H1 (cell line): Measurements from ENCODE around the gene XIAP. TPM values are rescaled to one million over a fixed set of nuclear protein-coding genes. Genes with fewer than 3 reads are reported as not detected.

ENCODE experiments used
- SIX5 ChIP-seq: IDR thresholded peaks from 2 replicates; pipeline ENCODE4 v1.6.1; 2011; ENCODE audit warnings: mild to moderate bottlenecking, low read depth, low read length
- ZNF274 ChIP-seq: IDR thresholded peaks from 2 replicates; pipeline ENCODE4 v1.7.0; 2012; ENCODE audit warnings: low read length, borderline replicate concordance; ENCODE audit errors: extremely low read depth
- polyA plus RNA-seq, 7 experiments: library from polyadenylated mRNA; depleted of rRNA in 3 of 7; stranded (reverse) in 5 of 7; unstranded in 2 of 7; fragments of >200 nt in 5 of 7; fragments of 200-250 nt in 2 of 7; gene quantifications; 1 replicate in 5 of 7; 2 replicates in 1 of 7; 4 replicates in 1 of 7; pipeline versions ENCODE4 v1.2.1 to v1.2.3, GENCODE V29; 2011 to 2013; ENCODE audit warnings: missing spikeins in 2 of 7, mixed read lengths in 2 of 7
- total RNA-seq: library from RNA; stranded (reverse); fragmentation: NEBNext Ultra II Directional; extraction: Animal tissue kit (Norgen Biotek cat#: 25700); gene quantifications from 2 replicates; pipeline ENCODE4 v1.2.1, GENCODE V29; 2021
- TF ChIP-seq, protein P1 (sequence below), 3 experiments: IDR thresholded peaks; 1 replicate in 2 of 3; 2 replicates in 1 of 3; pipeline versions ENCODE4 v1.5.1 to v1.6.1; 2011; ENCODE audit warnings: low read length in 3 of 3, mild to moderate bottlenecking in 3 of 3, inconsistent platforms in 2 of 3, low read depth in 1 of 3, moderate library complexity in 1 of 3; ENCODE audit not compliant: insufficient read depth in 1 of 3; ENCODE audit errors: control extremely low read depth in 1 of 3

The XIAP gene
- total and polyA plus RNA-seq, 2 of the 8 experiments (the other 6 are each of a cell fraction or from before 2014, with no cell fraction given), result 5.9 to 44.7 TPM

DNA sequence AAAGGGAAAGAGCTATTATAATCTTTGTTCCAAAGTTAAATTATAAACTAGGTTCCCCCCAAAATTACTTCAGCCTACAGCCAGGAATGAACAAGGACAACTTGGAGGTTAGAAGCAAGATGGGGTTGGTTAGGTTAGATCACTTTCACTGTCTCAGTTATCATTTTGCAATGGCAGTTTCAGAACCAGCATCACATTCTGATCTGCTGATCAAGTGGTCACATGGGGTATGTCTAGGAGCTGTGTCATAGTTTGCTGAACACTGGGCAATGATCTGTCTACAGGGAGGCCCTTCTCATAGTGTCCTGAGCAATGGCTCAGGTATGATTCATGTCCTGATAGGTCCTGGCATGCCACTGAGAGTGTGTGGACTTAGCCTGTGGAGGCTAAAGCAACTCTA is 41.6 kb upstream of the XIAP start (continued):
- TF ChIP-seq ZNF274, result no peak
- TF ChIP-seq SIX5, result no peak
- TF ChIP-seq, protein P1, sequence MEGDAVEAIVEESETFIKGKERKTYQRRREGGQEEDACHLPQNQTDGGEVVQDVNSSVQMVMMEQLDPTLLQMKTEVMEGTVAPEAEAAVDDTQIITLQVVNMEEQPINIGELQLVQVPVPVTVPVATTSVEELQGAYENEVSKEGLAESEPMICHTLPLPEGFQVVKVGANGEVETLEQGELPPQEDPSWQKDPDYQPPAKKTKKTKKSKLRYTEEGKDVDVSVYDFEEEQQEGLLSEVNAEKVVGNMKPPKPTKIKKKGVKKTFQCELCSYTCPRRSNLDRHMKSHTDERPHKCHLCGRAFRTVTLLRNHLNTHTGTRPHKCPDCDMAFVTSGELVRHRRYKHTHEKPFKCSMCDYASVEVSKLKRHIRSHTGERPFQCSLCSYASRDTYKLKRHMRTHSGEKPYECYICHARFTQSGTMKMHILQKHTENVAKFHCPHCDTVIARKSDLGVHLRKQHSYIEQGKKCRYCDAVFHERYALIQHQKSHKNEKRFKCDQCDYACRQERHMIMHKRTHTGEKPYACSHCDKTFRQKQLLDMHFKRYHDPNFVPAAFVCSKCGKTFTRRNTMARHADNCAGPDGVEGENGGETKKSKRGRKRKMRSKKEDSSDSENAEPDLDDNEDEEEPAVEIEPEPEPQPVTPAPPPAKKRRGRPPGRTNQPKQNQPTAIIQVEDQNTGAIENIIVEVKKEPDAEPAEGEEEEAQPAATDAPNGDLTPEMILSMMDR (IDR thresholded peaks at IDR 0.05; ENCODE audit: control extremely low read depth in 1 of 3, insufficient read depth in 1 of 3, low read depth in 1 of 3, low read length in 3 of 3), result no peak
